KMS-11 (cell line): ENCODE data around the gene SNRPF.

Experiments used
- H2AFZ ChIP-seq: fragments of 200-600 bp; sonication (generic); 2 replicates; pipeline ENCODE4 v1.6.1; 2016; ENCODE audit warnings: antibody characterized with exemption, mixed run types, low read depth
- H3K27ac ChIP-seq: fragments of 200-600 bp; sonication (generic); 2 replicates; pipeline ENCODE4 v1.6.1; 2016; ENCODE audit warnings: mild to moderate bottlenecking, mixed run types
- H3K27me3 ChIP-seq: fragments of 200-600 bp; sonication (generic); 2 replicates; pipeline ENCODE4 v1.6.1; 2017; ENCODE audit warnings: mild to moderate bottlenecking, low read depth, mixed run types, moderate library complexity; ENCODE audit not compliant: insufficient read depth
- H3K36me3 ChIP-seq: fragments of 200-600 bp; sonication (generic); 2 replicates; pipeline ENCODE4 v1.6.1; 2017; ENCODE audit warnings: mild to moderate bottlenecking, mixed run types; ENCODE audit not compliant: insufficient read depth
- H3K4me1 ChIP-seq: fragments of 200-600 bp; sonication (generic); 2 replicates; pipeline ENCODE4 v1.6.1; 2016; ENCODE audit warnings: mild to moderate bottlenecking, low read depth, mixed run types; ENCODE audit not compliant: poor library complexity, severe bottlenecking
- H3K4me2 ChIP-seq: fragments of 200-600 bp; sonication (generic); 2 replicates; pipeline ENCODE4 v1.7.0; 2016; ENCODE audit warnings: mild to moderate bottlenecking, mixed run types
- H3K4me3 ChIP-seq: fragments of 200-600 bp; sonication (generic); IDR thresholded peaks from 2 replicates; pipeline ENCODE4 v1.6.1; 2017; ENCODE audit warnings: low read depth, low read length, mixed read lengths; ENCODE audit not compliant: insufficient read depth
- H3K79me2 ChIP-seq: fragments of 200-600 bp; sonication (generic); 2 replicates; pipeline ENCODE4 v1.6.1; 2016; ENCODE audit warnings: low read depth, mixed run types; ENCODE audit not compliant: insufficient read depth
- H3K9ac ChIP-seq: fragments of 200-600 bp; sonication (generic); 2 replicates; pipeline ENCODE4 v1.6.1; 2016; ENCODE audit warnings: mild to moderate bottlenecking, mixed run types
- H4K20me1 ChIP-seq: fragments of 200-600 bp; sonication (generic); 2 replicates; pipeline ENCODE4 v1.6.1; 2016; ENCODE audit warnings: mild to moderate bottlenecking, mixed run types; ENCODE audit not compliant: insufficient read depth
- TF ChIP-seq, protein P1 (sequence below): fragments of 200-600 bp; sonication (generic); conservative IDR thresholded peaks from 2 replicates; pipeline ENCODE4 v1.6.1; 2017; ENCODE audit warnings: low read depth, mild to moderate bottlenecking, antibody characterized with exemption, low read length, moderate library complexity, mixed read lengths

SNRPF gene

DNA sequence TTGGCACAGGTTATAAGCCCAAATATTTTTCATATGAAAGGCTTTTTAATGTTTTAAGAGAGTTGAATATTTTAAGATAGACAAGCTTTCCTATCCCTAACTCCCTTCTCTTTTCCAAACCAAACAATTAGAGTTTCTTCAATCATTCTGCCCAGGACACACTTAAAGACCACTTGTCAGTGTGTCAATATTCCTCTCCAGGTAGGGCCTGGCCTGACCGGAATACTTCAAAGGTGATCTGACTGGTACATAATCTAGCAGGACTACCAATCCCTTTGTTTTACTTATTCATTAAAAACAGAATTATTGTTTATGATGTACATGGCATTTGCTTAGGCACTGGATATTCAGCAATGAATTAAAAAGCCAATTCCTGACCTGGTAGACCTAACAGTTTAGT lies 24.2 kb upstream of the SNRPF start:
- TF ChIP-seq, protein P1, sequence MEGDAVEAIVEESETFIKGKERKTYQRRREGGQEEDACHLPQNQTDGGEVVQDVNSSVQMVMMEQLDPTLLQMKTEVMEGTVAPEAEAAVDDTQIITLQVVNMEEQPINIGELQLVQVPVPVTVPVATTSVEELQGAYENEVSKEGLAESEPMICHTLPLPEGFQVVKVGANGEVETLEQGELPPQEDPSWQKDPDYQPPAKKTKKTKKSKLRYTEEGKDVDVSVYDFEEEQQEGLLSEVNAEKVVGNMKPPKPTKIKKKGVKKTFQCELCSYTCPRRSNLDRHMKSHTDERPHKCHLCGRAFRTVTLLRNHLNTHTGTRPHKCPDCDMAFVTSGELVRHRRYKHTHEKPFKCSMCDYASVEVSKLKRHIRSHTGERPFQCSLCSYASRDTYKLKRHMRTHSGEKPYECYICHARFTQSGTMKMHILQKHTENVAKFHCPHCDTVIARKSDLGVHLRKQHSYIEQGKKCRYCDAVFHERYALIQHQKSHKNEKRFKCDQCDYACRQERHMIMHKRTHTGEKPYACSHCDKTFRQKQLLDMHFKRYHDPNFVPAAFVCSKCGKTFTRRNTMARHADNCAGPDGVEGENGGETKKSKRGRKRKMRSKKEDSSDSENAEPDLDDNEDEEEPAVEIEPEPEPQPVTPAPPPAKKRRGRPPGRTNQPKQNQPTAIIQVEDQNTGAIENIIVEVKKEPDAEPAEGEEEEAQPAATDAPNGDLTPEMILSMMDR: no peak
- H3K4me2 ChIP-seq: no peak overlapping the region
- H3K4me3 ChIP-seq: no peak overlapping the region

GRCh38 chr12:95836185-95836609 lies 22.6 kb upstream of the SNRPF start:
- Histone ChIP-seq H2AFZ (no peak overlapping the region), H3K27me3 (no peaks in the 10 kb centered on the region)

More for the DNA sequence above, 24.2 kb upstream of the SNRPF start:
- no peaks in the 10 kb centered on the region for H4K20me1 ChIP-seq
- no peaks in the 10 kb centered on the region for H3K79me2 ChIP-seq
- no peak overlapping the region for H3K27ac ChIP-seq
- H2AFZ ChIP-seq: no peak overlapping the region
- no peaks in the 10 kb centered on the region for H3K36me3 ChIP-seq
- no peak overlapping the region for H3K9ac ChIP-seq
- H3K4me1 ChIP-seq: no peaks in the 10 kb centered on the region
- no peaks in the 10 kb centered on the region for H3K27me3 ChIP-seq

GRCh38 chr12:95836630-95837239 lies 22.0 kb upstream of the SNRPF start:
- Histone ChIP-seq H3K4me1 (no peaks in the 10 kb centered on the region), H4K20me1 (no peaks in the 10 kb centered on the region), H3K4me2 (no peak overlapping the region), H3K9ac (no peak overlapping the region), H2AFZ (no peak overlapping the region), H3K79me2 (no peaks in the 10 kb centered on the region), H3K27ac (no peak overlapping the region), H3K27me3 (no peaks in the 10 kb centered on the region), H3K36me3 (no peaks in the 10 kb centered on the region), H3K4me3 (no peak overlapping the region)
- TF ChIP-seq, protein P1: no peak

More at GRCh38 chr12:95836185-95836609, 22.6 kb upstream of the SNRPF start:
- H3K4me3 ChIP-seq: no peak overlapping the region
- H3K4me2 ChIP-seq: no peak overlapping the region
- no peaks in the 10 kb centered on the region for H3K79me2 ChIP-seq
- no peaks in the 10 kb centered on the region for H4K20me1 ChIP-seq
- no peak overlapping the region for H3K27ac ChIP-seq
- H3K4me1 ChIP-seq: no peaks in the 10 kb centered on the region
- H3K9ac ChIP-seq: no peak overlapping the region
- no peaks in the 10 kb centered on the region for H3K36me3 ChIP-seq
- TF ChIP-seq, protein P1: no peak

DNA sequence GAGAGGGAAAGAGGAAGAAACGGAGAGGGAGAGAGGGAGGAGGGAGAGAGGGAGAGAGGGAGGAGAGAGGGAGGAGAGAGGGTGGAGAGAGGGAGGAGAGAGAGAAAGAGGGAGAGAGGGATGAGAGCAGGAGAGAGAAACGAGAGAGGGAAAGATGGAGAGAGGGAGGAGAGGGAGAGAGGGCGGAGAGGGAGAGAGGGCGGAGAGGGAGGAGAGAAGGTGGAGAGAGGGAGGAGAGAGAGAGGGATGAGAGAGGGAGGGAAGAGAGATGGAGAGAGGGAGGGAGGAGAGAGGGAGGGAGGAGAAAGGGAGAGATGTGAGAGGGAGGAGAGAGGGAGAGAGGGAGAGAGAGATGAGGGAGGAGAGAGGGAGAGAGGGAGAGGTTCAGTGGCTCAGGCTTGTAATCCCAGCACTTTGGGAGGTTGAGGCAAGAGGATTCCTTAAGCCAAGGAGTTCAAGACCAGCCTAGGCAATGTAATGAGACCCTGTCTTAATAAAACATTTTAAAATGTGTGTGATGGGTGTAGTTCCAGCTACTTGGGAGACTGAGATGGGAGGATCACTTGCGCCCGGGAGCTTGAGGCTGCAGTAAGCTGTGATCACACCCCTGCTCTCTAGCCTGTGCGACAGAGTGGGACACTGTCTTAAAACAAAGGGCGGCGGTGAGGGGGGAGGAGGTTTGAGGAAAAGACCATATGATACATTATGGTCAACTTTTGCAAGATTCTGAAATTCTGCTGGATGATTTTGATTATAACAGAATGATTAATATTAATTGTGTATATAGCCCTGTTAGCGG lies 21.3 kb upstream of the SNRPF start:
- Histone ChIP-seq H3K27me3 (no peaks in the 10 kb centered on the region), H3K4me1 (no peaks in the 10 kb centered on the region), H4K20me1 (no peaks in the 10 kb centered on the region), H3K9ac (no peak overlapping the region), H3K27ac (no peak overlapping the region), H2AFZ (no peak overlapping the region), H3K79me2 (no peaks in the 10 kb centered on the region), H3K4me2 (no peak overlapping the region), H3K4me3 (no peak overlapping the region), H3K36me3 (no peaks in the 10 kb centered on the region)
- TF ChIP-seq, protein P1: no peak
